ENCODE results near the gene HSD17B14.
"Not testable (repeated sequence)": the region's sequence is repeated elsewhere in the genome, so short reads cannot be mapped to it uniquely, and the experiment has no call there.

The HSD17B14 gene

DNA sequence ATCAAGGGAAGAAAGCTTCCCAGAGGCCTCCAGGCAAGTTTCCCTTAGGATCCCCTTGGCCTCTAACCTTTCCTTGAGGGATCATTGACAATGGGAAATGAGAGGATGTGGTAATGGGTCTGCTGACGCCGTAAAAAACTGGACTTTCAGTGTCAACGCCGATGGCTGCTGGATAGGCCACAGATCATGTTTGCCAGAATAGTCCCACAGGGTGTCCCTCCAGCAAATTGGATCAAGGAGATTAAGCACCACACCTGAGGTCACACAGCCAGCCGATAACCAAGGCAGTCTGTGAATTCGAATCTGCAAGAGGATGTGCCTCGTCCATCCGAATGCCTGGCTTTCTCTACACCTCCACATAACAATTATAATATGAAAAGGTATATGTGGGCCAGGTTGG, 43.0 kb downstream of the HSD17B14 start:
- TF ChIP-seq, protein P1, sequence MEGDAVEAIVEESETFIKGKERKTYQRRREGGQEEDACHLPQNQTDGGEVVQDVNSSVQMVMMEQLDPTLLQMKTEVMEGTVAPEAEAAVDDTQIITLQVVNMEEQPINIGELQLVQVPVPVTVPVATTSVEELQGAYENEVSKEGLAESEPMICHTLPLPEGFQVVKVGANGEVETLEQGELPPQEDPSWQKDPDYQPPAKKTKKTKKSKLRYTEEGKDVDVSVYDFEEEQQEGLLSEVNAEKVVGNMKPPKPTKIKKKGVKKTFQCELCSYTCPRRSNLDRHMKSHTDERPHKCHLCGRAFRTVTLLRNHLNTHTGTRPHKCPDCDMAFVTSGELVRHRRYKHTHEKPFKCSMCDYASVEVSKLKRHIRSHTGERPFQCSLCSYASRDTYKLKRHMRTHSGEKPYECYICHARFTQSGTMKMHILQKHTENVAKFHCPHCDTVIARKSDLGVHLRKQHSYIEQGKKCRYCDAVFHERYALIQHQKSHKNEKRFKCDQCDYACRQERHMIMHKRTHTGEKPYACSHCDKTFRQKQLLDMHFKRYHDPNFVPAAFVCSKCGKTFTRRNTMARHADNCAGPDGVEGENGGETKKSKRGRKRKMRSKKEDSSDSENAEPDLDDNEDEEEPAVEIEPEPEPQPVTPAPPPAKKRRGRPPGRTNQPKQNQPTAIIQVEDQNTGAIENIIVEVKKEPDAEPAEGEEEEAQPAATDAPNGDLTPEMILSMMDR (IDR thresholded peaks at IDR 0.05): no peak
- Mint-ChIP-seq H3K9me3 (no peaks in the 10 kb centered on the region), H3K4me1 (peaks cover 19% of the 10 kb centered on the region), H3K27ac (no peak overlapping the region), H3K4me3 (no peak overlapping the region), H3K27me3 (ENCODE audit: low read depth, poor library complexity) (peaks cover 3% of the 10 kb centered on the region), H3K36me3 (ENCODE audit: low read depth) (peaks cover 3% of the 10 kb centered on the region)
- no peak for DNase-seq

DNA sequence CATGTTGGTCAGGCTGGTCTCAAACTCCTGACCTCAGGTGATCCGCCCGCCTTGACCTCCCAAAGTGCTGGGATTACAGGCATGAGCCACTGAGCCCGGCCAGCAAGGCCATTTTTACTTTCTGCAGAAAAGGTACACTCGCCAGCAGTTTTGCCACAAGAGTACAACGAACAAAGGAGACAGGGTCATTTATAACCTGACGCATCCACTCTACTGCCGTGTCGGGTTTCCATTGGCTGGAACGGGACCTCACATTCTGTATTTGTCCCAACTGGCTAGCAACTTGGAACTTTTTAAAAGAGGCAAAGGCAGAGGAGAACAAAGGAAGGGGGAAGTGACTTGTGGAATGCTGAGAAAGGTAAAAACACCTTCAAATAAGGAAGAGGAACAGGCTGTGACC, 49.0 kb downstream of the HSD17B14 start:
- H3K27ac Mint-ChIP-seq; H3K9me3 Mint-ChIP-seq; H3K4me3 Mint-ChIP-seq; H3K36me3 Mint-ChIP-seq (ENCODE audit: low read depth); DNase-seq: not testable (repeated sequence)
- Mint-ChIP-seq H3K4me1 (peaks cover 13% of the 10 kb centered on the region), H3K27me3 (ENCODE audit: low read depth, poor library complexity) (peaks cover 19% of the 10 kb centered on the region)

DNA sequence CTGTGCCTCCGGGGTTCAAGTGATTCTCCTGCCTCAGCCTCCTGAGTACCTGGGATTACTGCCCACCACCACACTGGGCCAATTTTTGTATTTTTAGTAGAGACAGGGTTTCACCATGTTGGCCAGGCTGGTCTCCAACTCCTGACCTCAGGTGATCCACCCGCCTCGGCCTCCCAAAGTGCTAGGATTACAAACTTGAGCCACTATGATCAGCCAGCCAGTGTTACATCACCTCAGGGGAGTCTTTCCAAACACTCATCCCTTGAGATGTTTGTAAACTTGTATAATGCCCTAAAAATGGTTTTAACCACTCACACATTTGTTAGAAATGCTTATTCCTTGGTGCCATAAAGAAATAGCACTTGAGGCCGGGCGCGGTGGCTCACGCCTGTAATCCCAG, 49.9 kb downstream of the HSD17B14 start:
- Mint-ChIP-seq H3K4me1 (peaks cover 15% of the 10 kb centered on the region), H3K27me3 (ENCODE audit: low read depth, poor library complexity) (peaks cover 16% of the 10 kb centered on the region)
- not testable (repeated sequence) for H3K36me3 Mint-ChIP-seq (ENCODE audit: low read depth); H3K9me3 Mint-ChIP-seq; DNase-seq; H3K4me3 Mint-ChIP-seq; H3K27ac Mint-ChIP-seq

DNA sequence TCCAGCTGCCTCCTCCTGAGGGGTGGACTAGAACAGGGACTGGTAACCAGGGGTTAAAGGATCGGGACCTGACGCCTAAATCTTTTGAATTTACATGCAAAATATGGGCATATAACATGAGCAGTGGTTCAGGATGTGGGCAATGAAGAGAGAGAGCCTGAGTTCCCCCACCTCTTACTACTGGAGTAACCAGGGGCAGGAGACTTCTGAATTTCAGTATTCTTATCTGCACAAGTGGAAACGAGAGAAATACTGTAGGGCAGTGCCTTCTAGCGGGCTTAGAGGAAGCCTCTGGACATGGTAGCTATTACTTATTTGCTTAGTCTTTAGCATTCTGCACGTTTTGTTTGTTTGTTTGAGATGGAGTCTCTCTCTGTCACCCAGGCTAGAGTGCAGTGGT, 51.8 kb downstream of the HSD17B14 start:
- TF ChIP-seq, protein P1 (IDR thresholded peaks at IDR 0.05): no peak
- Mint-ChIP-seq H3K9me3 (no peaks in the 10 kb centered on the region), H3K27me3 (ENCODE audit: low read depth, poor library complexity) (peaks cover 19% of the 10 kb centered on the region), H3K36me3 (ENCODE audit: low read depth) (no peaks in the 10 kb centered on the region), H3K4me1 (peaks cover 23% of the 10 kb centered on the region), H3K4me3 (no peak overlapping the region), H3K27ac (no peak overlapping the region)
- DNase-seq: no peak

DNA sequence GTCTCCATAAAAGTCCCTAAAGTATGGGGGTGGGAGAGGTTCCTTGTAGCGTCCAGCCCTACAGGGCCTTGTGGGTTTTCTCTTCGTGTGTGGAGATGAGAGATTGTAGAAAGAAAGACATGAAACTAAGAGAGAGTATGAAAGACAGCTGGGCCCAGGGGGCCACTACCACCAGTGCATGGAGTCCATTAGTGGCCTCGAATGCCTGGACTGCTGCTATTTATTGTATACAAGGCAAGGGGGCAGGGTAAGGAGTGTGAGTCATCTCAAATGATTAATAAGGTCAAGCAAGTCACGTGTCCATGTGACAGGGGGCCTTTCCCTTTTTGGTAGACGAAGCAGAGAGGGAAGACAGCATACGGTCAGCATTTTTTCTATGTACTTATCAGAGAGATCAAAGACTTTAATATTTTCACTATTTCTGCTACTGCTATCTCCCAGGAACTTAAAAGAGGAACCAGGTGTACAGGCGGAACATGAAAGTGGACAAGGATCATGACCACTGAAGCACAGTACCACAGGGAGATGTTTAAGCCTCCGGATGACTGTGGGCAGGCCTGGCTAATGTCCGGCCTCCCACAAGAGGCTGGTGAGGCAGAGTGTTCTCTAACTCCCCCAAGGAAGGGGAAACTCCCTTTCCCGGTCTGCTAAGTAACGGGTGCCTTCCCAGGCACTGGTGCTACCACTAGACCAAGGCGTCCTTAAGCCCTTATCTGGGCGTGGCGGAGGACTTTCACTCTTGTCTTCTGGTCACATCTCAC, 55.5 kb downstream of the HSD17B14 start:
- Mint-ChIP-seq H3K36me3 (ENCODE audit: low read depth) (no peaks in the 10 kb centered on the region), H3K27me3 (ENCODE audit: low read depth, poor library complexity) (peaks cover 9% of the 10 kb centered on the region), H3K27ac (no peak overlapping the region), H3K4me3 (no peak overlapping the region), H3K4me1 (peaks cover 18% of the 10 kb centered on the region), H3K9me3 (no peaks in the 10 kb centered on the region)
- TF ChIP-seq, protein P1 (IDR thresholded peaks at IDR 0.05): no peak
- no peak for DNase-seq

DNA sequence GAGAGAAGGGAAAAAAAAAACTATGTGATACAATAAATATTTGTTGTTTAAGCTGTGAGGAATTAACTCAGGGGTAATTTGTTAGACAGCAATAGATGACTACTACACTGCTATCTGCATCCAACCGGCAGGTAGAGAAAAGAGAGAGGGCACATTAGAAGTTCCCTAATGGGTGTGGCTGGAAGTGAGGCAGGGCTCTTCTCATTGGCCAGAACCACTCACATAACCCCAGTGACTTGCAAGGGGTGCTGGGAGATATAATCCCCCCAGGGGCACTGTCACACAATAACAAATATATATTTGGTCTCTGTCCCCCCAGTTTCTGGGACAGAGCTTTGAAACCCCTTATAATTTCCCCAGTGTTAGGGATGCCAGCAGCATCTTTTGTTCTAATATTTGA, 56.7 kb downstream of the HSD17B14 start:
- no peak for DNase-seq
- no peak overlapping the region for H3K4me3 Mint-ChIP-seq
- peaks cover 2% of the 10 kb centered on the region for H3K27me3 Mint-ChIP-seq (ENCODE audit: low read depth, poor library complexity)
- no peak overlapping the region for H3K27ac Mint-ChIP-seq
- peaks cover 19% of the 10 kb centered on the region for H3K4me1 Mint-ChIP-seq
- no peaks in the 10 kb centered on the region for H3K9me3 Mint-ChIP-seq
- H3K36me3 Mint-ChIP-seq (ENCODE audit: low read depth): no peaks in the 10 kb centered on the region
- TF ChIP-seq, protein P1 (IDR thresholded peaks at IDR 0.05): no peak

DNA sequence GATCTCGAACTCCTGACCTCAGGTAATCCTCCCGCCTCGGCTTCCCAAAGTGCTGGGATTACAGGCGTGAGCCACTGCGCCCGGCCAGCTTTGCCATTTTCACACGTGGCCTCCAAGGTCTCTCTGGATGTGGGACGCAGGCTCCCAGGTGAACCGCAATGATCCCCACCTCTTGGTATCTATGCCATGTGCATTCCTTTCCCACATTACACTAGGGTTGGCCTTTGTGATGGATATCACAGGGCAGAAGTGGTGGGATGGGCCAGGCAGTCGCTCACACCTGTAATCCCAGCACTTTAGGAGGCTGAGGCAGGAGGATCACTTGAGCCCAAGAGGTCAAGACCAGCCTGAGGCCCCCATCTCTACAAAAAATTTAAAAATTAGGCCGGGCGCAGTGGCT, 58.6 kb downstream of the HSD17B14 start:
- Mint-ChIP-seq H3K36me3 (ENCODE audit: low read depth) (no peaks in the 10 kb centered on the region), H3K4me1 (peaks cover 22% of the 10 kb centered on the region), H3K4me3 (no peak overlapping the region), H3K9me3 (no peaks in the 10 kb centered on the region), H3K27ac (no peak overlapping the region), H3K27me3 (ENCODE audit: low read depth, poor library complexity) (peaks cover 5% of the 10 kb centered on the region)
- TF ChIP-seq, protein P1 (IDR thresholded peaks at IDR 0.05): no peak
- DNase-seq: no peak

Measured in nephron progenitor cell (in vitro differentiated cells).